Liver (tissue), 9 donors: ENCODE data around the gene PRAMEF12. TPM values are rescaled to one million over a fixed set of nuclear protein-coding genes. Genes with fewer than 3 reads are reported as not detected.
"Not testable (repeated sequence)": the region's sequence is repeated elsewhere in the genome, so short reads cannot be mapped to it uniquely, and the experiment has no call there.

Source experiments
- DNase-seq: peaks from one replicate; pipeline ENCODE4 v3.0.0-alpha.2; 2017; ENCODE audit warnings: low spot score
- H3K27ac ChIP-seq, 2 donors: one replicate each; pipeline ENCODE4 v1.7.0; 2013; ENCODE audit warnings: inconsistent platforms in 2 of 2, low read length in 2 of 2, control low read depth in 1 of 2, low read depth in 1 of 2, mild to moderate bottlenecking in 1 of 2
- H3K27me3 ChIP-seq, 4 donors: one replicate each; pipeline versions ENCODE4 v1.6.1 to v1.7.0; 2013; ENCODE audit warnings: low read length in 3 of 4, inconsistent platforms in 1 of 4, mild to moderate bottlenecking in 1 of 4, moderate library complexity in 1 of 4; ENCODE audit not compliant: control insufficient read depth in 4 of 4, insufficient read depth in 4 of 4
- H3K36me3 ChIP-seq, 4 donors: one replicate each; pipeline versions ENCODE4 v1.6.1 to v1.7.0; 2013; ENCODE audit warnings: low read length in 3 of 4, mild to moderate bottlenecking in 3 of 4, low read depth in 1 of 4, moderate library complexity in 1 of 4; ENCODE audit not compliant: control insufficient read depth in 4 of 4, insufficient read depth in 3 of 4
- H3K4me1 ChIP-seq, 4 donors: one replicate each; pipeline versions ENCODE4 v1.6.1 to v1.7.0; 2013; ENCODE audit warnings: low read length in 3 of 4, mild to moderate bottlenecking in 3 of 4, moderate library complexity in 1 of 4; ENCODE audit not compliant: control insufficient read depth in 4 of 4, insufficient read depth in 4 of 4
- H3K4me3 ChIP-seq, 3 donors: one replicate each; pipeline versions ENCODE4 v1.6.1 to v1.7.0; 2013; ENCODE audit warnings: low read length in 3 of 3, control low read depth in 1 of 3, low read depth in 1 of 3, mild to moderate bottlenecking in 1 of 3
- H3K9ac ChIP-seq, 2 donors: one replicate each; pipeline ENCODE4 v1.7.0; 2013; ENCODE audit warnings: low read length in 2 of 2, mild to moderate bottlenecking in 2 of 2, moderate library complexity in 2 of 2, control low read depth in 1 of 2, low read depth in 1 of 2
- H3K9me3 ChIP-seq, 4 donors: one replicate each; pipeline versions ENCODE4 v1.6.1 to v1.7.0; 2013; ENCODE audit warnings: low read length in 3 of 4; ENCODE audit not compliant: control insufficient read depth in 4 of 4
- ATF3 ChIP-seq: IDR thresholded peaks from 2 replicates; pipeline ENCODE4 v1.6.1; 2016; ENCODE audit warnings: antibody characterized with exemption
- CTCF ChIP-seq: fragments of 150-350 bp; IDR thresholded peaks from 2 replicates; pipeline ENCODE4 v1.5.1; 2017; ENCODE audit warnings: improper control_type of control experiment, low read depth, low read length; ENCODE audit not compliant: missing input control
- EGR1 ChIP-seq, 2 donors: IDR thresholded peaks; 2 replicates each; pipeline ENCODE4 v1.6.1; 2016 to 2018; ENCODE audit warnings: antibody characterized with exemption in 2 of 2, low read depth in 2 of 2
- FOXA2 ChIP-seq: IDR thresholded peaks from 2 replicates; pipeline ENCODE4 v1.6.1; 2016; ENCODE audit warnings: antibody characterized with exemption
- GABPA ChIP-seq, 2 donors: IDR thresholded peaks in 1 of 2; conservative IDR thresholded peaks in 1 of 2; 2 replicates each; pipeline ENCODE4 v1.6.1; 2016; ENCODE audit warnings: antibody characterized with exemption in 2 of 2, mild to moderate bottlenecking in 1 of 2, moderate library complexity in 1 of 2
- HNF4A ChIP-seq, 2 donors: conservative IDR thresholded peaks; 2 replicates each; pipeline ENCODE4 v1.6.1; 2016; ENCODE audit warnings: antibody characterized with exemption in 2 of 2, mild to moderate bottlenecking in 2 of 2
- HNF4G ChIP-seq: IDR thresholded peaks from 2 replicates; pipeline ENCODE4 v1.6.1; 2016; ENCODE audit warnings: antibody characterized with exemption
- JUND ChIP-seq, 2 donors: IDR thresholded peaks; 2 replicates each; pipeline ENCODE4 v1.6.1; 2016; ENCODE audit warnings: antibody characterized with exemption in 2 of 2
- RAD21 ChIP-seq, 2 donors: IDR thresholded peaks; 2 replicates each; pipeline ENCODE4 v1.6.1; 2016; ENCODE audit warnings: antibody characterized with exemption in 2 of 2, mild to moderate bottlenecking in 2 of 2
- REST ChIP-seq: IDR thresholded peaks from 2 replicates; pipeline ENCODE4 v1.6.1; 2016; ENCODE audit warnings: antibody characterized with exemption, mild to moderate bottlenecking
- YY1 ChIP-seq: IDR thresholded peaks from 2 replicates; pipeline ENCODE4 v1.6.1; 2016; ENCODE audit warnings: antibody characterized with exemption, mild to moderate bottlenecking
- ZBTB33 ChIP-seq: IDR thresholded peaks from 2 replicates; pipeline ENCODE4 v1.6.1; 2016; ENCODE audit warnings: antibody characterized with exemption
- WGBS: extraction: QIAGEN DNeasy Blood & Tissue Kit; methylation state at CpG from one replicate; pipeline ENCODE4 v1.1.7; 2013; 5-methylcytosine and 5-hydroxymethylcytosine counted together
- polyA plus RNA-seq, 2 donors: library from polyadenylated mRNA; stranded (reverse) in 1 of 2; unstranded in 1 of 2; fragments of 200-250 nt in 1 of 2; fragments of >200 nt in 1 of 2; fragmentation: Nextera tagmentation in 1 of 2; extraction: Ambion mirVana in 1 of 2; gene quantifications; one replicate each; pipeline versions ENCODE4 v1.2.1 to v1.2.3, GENCODE V29; 2013 to 2015
- total RNA-seq, 2 donors: library from RNA; depleted of rRNA; stranded (reverse); fragments of >200 nt; gene quantifications; one replicate each; pipeline ENCODE4 v1.2.3, GENCODE V29; 2014
- donor health status: healthy.
- donor health status: healthy.
- donor health status: healthy.
- donor health status: healthy.
- donor health status: healthy.

The PRAMEF12 gene
- total and polyA plus RNA-seq, 4 donors = not detected

- no peak for TF ChIP-seq FOXA2
Measured at GRCh38 chr1:12728391-12728790, 45.1 kb upstream of the PRAMEF12 start (continued).

- peaks cover 0 to 8% (median 4%) of the 10 kb centered on the region in 4 donors for H3K9me3 ChIP-seq
- no peak overlapping the region for H3K9ac ChIP-seq
- DNase-seq = no peak
- no peaks in the 10 kb centered on the region for H3K4me1 ChIP-seq
- peaks cover 0 to 11% (median 0%) of the 10 kb centered on the region in 4 donors for H3K27me3 ChIP-seq
- no peak overlapping the region for H3K27ac ChIP-seq
- no peaks in the 10 kb centered on the region for H3K36me3 ChIP-seq
- H3K4me3 ChIP-seq = no peak overlapping the region
- WGBS = 86% methylated on average over 1 of the region's 1 CpG
- TF ChIP-seq CTCF (no peak), EGR1 (IDR thresholded peaks at IDR 0.05; ENCODE audit: low read depth in 2 of 2) (no peak), ATF3 (no peak), HNF4G (no peak), YY1 (no peak), JUND (IDR thresholded peaks at IDR 0.05) (no peak), RAD21 (IDR thresholded peaks at IDR 0.05) (no peak), REST (no peak), GABPA (IDR thresholded peaks at IDR 0.05 in 1 of 2, conservative IDR thresholded peaks at IDR 0.05 in 1 of 2) (no peak)
Measured at GRCh38 chr1:12730156-12730555, 43.4 kb upstream of the PRAMEF12 start.

- H3K27me3 ChIP-seq, H3K9me3 ChIP-seq, H3K4me3 ChIP-seq, H3K36me3 ChIP-seq, H3K27ac ChIP-seq, DNase-seq, H3K4me1 ChIP-seq, H3K9ac ChIP-seq: not testable (repeated sequence)
- 50% methylated on average over 2 of the region's 2 CpGs for WGBS
Measured at GRCh38 chr1:12731084-12731483, 42.5 kb upstream of the PRAMEF12 start.

GRCh38 chr1:12734651-12735050, 38.9 kb upstream of the PRAMEF12 start:
- no peak overlapping the region for H3K4me3 ChIP-seq
- no peak overlapping the region for H3K27ac ChIP-seq
- H3K27me3 ChIP-seq = peaks cover 0 to 3% (median 0%) of the 10 kb centered on the region in 4 donors
- TF ChIP-seq HNF4G (no peak), YY1 (no peak), ZBTB33 (no peak), RAD21 (IDR thresholded peaks at IDR 0.05) (no peak), ATF3 (no peak), GABPA (IDR thresholded peaks at IDR 0.05 in 1 of 2, conservative IDR thresholded peaks at IDR 0.05 in 1 of 2) (no peak), EGR1 (IDR thresholded peaks at IDR 0.05; ENCODE audit: low read depth in 2 of 2) (no peak), HNF4A (conservative IDR thresholded peaks at IDR 0.05) (no peak)
- H3K36me3 ChIP-seq = no peaks in the 10 kb centered on the region
- H3K4me1 ChIP-seq = no peaks in the 10 kb centered on the region
- no peak for DNase-seq
- peaks cover 1 to 7% (median 6%) of the 10 kb centered on the region in 4 donors for H3K9me3 ChIP-seq
- H3K9ac ChIP-seq = no peak overlapping the region
- WGBS = 78% methylated on average over 3 of the region's 3 CpGs
